Loucy (cell line): ENCODE data around the gene POC1A.

Experiments used
- H2AFZ ChIP-seq: fragments of 200-600 bp; sonication (generic); 2 replicates; pipeline ENCODE4 v1.6.0; 2016; ENCODE audit warnings: antibody characterized with exemption, mild to moderate bottlenecking, low read length, moderate library complexity
- H3F3A ChIP-seq: fragments of 200-600 bp; 2 replicates; pipeline ENCODE4 v1.6.0; 2016; ENCODE audit warnings: antibody characterized with exemption, low read depth, mild to moderate bottlenecking
- H3K27me3 ChIP-seq: fragments of 200-600 bp; sonication (generic); 2 replicates; pipeline ENCODE4 v1.6.1; 2014; ENCODE audit warnings: low read length, mild to moderate bottlenecking; ENCODE audit not compliant: insufficient read depth, poor library complexity, severe bottlenecking
- H3K36me3 ChIP-seq: fragments of 200-600 bp; sonication (generic); 2 replicates; pipeline ENCODE4 v1.6.1; 2016; ENCODE audit warnings: low read length; ENCODE audit not compliant: insufficient read depth
- H3K4me1 ChIP-seq: fragments of 200-600 bp; sonication (generic); 2 replicates; pipeline ENCODE4 v1.5.1; 2014; ENCODE audit warnings: low read length, mild to moderate bottlenecking; ENCODE audit not compliant: insufficient read depth, poor library complexity, severe bottlenecking
- H3K4me2 ChIP-seq: fragments of 200-600 bp; sonication (generic); 2 replicates; pipeline ENCODE4 v1.6.0; 2014; ENCODE audit warnings: antibody characterized with exemption, low read length, low read depth, mild to moderate bottlenecking; ENCODE audit not compliant: poor library complexity, severe bottlenecking
- H3K4me3 ChIP-seq: fragments of 200-600 bp; sonication (generic); 2 replicates; pipeline ENCODE4 v1.5.1; 2014; ENCODE audit warnings: low read length, mild to moderate bottlenecking, mixed read lengths; ENCODE audit not compliant: poor library complexity, severe bottlenecking
- H3K79me2 ChIP-seq: fragments of 200-600 bp; sonication (generic); 2 replicates; pipeline ENCODE4 v1.6.1; 2014; ENCODE audit warnings: low read length; ENCODE audit not compliant: insufficient read depth
- H3K9ac ChIP-seq: fragments of 200-600 bp; sonication (generic); 2 replicates; pipeline ENCODE4 v1.6.0; 2014; ENCODE audit warnings: mild to moderate bottlenecking, low read depth, low read length, moderate library complexity; ENCODE audit not compliant: poor library complexity, severe bottlenecking
- H3K9me2 ChIP-seq: fragments of 200-600 bp; sonication (generic); replicated peaks from 2 replicates; pipeline ENCODE4 v1.6.1; 2016; ENCODE audit warnings: low read depth, low read length, mixed read lengths
- H3K9me3 ChIP-seq: fragments of 200-600 bp; sonication (generic); 2 replicates; pipeline ENCODE4 v1.6.1; 2014; ENCODE audit warnings: mild to moderate bottlenecking, antibody characterized with exemption, low read length, low read depth; ENCODE audit not compliant: insufficient read depth
- H4K20me1 ChIP-seq: fragments of 200-600 bp; sonication (generic); 2 replicates; pipeline ENCODE4 v1.6.0; 2014; ENCODE audit warnings: antibody characterized with exemption, low read length, mild to moderate bottlenecking; ENCODE audit not compliant: insufficient read depth, poor library complexity, severe bottlenecking
- EZH2phosphoT487 ChIP-seq: fragments of 200-600 bp; IDR thresholded peaks from 2 replicates; pipeline ENCODE4 v1.6.1; 2018; ENCODE audit warnings: antibody characterized with exemption, mild to moderate bottlenecking, moderate library complexity, borderline replicate concordance
- TF ChIP-seq, protein P1 (sequence below): fragments of 200-600 bp; sonication (generic); conservative IDR thresholded peaks from 2 replicates; pipeline ENCODE4 v1.5.1; 2014; ENCODE audit warnings: mild to moderate bottlenecking, antibody characterized with exemption, low read length

Gene POC1A

DNA sequence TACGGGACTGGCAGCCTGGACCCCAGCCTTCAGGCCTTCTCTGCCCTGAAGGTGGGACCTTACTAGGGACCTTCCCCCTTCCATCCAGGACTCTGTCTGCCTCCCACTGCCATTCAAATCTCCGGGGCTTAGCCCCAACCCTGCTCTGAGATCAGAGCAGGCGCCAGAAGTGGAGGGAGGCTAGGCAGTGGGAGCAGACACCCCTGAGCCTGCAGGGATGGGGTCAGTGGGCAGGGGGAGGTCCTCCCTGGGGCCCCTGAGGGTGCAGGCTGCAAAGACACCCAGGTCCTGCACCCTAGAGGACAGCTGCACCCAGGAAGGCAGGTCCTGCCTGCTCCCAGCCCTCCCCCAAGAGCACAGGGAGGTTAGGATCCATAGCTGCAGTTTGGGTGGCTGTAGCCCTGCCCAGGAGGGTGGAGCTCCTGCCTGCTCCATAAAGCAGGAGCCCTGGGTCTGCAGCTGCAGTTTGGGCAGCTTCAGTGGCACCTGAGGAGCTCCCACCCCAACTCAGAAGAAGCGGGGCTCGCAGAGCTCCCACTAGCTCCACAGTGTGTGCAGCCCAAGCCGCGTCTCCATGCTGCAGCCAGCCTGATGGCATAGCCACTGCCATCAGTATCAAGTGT, 8.1 kb upstream of the POC1A start:
- Histone ChIP-seq H3K9me3 (no peaks in the 10 kb centered on the region), H3K4me2 (no peak overlapping the region), H4K20me1 (no peaks in the 10 kb centered on the region), H3K4me3 (no peak overlapping the region), H3K79me2 (no peaks in the 10 kb centered on the region), H3K27me3 (no peaks in the 10 kb centered on the region), H2AFZ (no peak overlapping the region), H3K9me2 (no peaks in the 10 kb centered on the region), H3K9ac (no peak overlapping the region), H3K4me1 (no peaks in the 10 kb centered on the region), H3K36me3 (no peaks in the 10 kb centered on the region), H3F3A (no peaks in the 10 kb centered on the region)
- TF ChIP-seq EZH2phosphoT487, result no peak
- TF ChIP-seq, protein P1, sequence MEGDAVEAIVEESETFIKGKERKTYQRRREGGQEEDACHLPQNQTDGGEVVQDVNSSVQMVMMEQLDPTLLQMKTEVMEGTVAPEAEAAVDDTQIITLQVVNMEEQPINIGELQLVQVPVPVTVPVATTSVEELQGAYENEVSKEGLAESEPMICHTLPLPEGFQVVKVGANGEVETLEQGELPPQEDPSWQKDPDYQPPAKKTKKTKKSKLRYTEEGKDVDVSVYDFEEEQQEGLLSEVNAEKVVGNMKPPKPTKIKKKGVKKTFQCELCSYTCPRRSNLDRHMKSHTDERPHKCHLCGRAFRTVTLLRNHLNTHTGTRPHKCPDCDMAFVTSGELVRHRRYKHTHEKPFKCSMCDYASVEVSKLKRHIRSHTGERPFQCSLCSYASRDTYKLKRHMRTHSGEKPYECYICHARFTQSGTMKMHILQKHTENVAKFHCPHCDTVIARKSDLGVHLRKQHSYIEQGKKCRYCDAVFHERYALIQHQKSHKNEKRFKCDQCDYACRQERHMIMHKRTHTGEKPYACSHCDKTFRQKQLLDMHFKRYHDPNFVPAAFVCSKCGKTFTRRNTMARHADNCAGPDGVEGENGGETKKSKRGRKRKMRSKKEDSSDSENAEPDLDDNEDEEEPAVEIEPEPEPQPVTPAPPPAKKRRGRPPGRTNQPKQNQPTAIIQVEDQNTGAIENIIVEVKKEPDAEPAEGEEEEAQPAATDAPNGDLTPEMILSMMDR, result no peak

DNA sequence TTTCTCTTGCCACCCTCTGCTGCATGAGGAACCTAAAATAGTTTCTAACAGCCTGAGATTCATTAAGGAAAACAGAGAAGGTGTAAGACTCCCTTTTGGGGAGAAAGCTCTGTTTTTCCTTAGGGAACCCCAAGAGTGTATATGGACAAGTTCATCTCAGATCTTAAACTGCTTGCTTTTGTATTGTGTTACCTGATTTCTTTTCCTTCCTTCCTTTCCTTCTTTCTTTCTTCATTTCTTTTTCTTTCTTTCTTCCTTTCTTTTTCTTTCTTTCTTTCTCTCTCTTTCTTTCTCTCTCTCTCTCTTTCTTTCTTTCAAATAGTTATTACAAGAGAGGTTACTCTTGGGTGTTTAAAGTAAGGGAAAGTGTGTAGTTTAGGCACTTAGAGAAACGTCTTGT, 5.3 kb upstream of the POC1A start:
- Histone ChIP-seq H3K79me2 (no peaks in the 10 kb centered on the region), H3K9me2 (no peaks in the 10 kb centered on the region), H3K4me1 (peaks cover 3% of the 10 kb centered on the region), H3K9me3 (no peaks in the 10 kb centered on the region), H4K20me1 (no peaks in the 10 kb centered on the region), H3K36me3 (no peaks in the 10 kb centered on the region), H3K9ac (no peak overlapping the region), H3K4me2 (no peak overlapping the region), H3F3A (no peaks in the 10 kb centered on the region), H2AFZ (0 out of 2 replicates have a peak overlapping the region, but pooled peaks have one; percentile 43), H3K4me3 (no peak overlapping the region), H3K27me3 (no peaks in the 10 kb centered on the region)
- TF ChIP-seq, protein P1, result no peak
- TF ChIP-seq EZH2phosphoT487, result no peak

DNA sequence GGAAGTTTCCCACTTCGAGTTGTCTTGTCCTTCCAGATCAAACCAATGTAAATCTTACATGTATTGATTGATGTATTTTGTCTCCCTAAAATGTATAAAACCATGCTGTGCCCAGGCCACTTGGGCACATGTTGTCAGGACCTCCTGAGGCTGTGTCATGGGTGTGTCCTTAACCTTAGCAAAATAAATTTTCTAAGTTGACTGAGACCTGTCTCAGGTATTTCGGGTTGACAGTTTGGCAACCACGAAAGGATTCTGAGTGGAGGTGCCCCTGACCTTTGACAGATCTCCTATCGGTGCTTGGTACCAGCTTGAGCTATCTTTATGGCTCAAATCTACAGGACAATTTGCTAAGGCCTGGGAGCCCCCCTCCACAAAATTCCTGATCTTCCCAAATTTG, 1.7 kb upstream of the POC1A start:
- peaks cover 4% of the 10 kb centered on the region for H4K20me1 ChIP-seq
- no peaks in the 10 kb centered on the region for H3K27me3 ChIP-seq
- TF ChIP-seq EZH2phosphoT487, result no peak
- TF ChIP-seq, protein P1, result no peak
- peaks cover 22% of the 10 kb centered on the region for H3K4me1 ChIP-seq
- no peak overlapping the region for H3K4me2 ChIP-seq
- no peak overlapping the region for H3K4me3 ChIP-seq
- no peak overlapping the region for H2AFZ ChIP-seq
- no peaks in the 10 kb centered on the region for H3F3A ChIP-seq
- H3K36me3 ChIP-seq, result no peaks in the 10 kb centered on the region
- H3K9me3 ChIP-seq, result no peaks in the 10 kb centered on the region
- peaks cover 32% of the 10 kb centered on the region for H3K79me2 ChIP-seq
- H3K9ac ChIP-seq, result no peak overlapping the region
- no peaks in the 10 kb centered on the region for H3K9me2 ChIP-seq
